Measurements from ENCODE around the gene PGC. TPM values are rescaled to one million over a fixed set of nuclear protein-coding genes. Genes with fewer than 3 reads are reported as not detected.

PGC gene
- total and polyA plus RNA-seq, 2 donors (not counting 3 experiments of a cell fraction or from before 2014, with no cell fraction given): not detected

- no peaks in the 10 kb centered on the region for H3K27me3 ChIP-seq (ENCODE audit: control insufficient read depth in 2 of 2, insufficient read depth in 2 of 2, low read length in 2 of 2)
- ChIA-PET CTCF (interaction anchor here (1.0 to 1.4 kb wide), 2 partner anchors 8 to 14 kb away, joined by 3 read pairs; no protein-coding TSS in a partner anchor), POLR2A (no interaction called here)
- H3K4me2 ChIP-seq (ENCODE audit: insufficient read depth, low read length): no peak overlapping the region
- DNase-seq (ENCODE audit: low read depth, low spot score) (no peak), FAIRE-seq (no peak)
- no peaks in the 10 kb centered on the region for H3K4me1 ChIP-seq (ENCODE audit: control insufficient read depth, extremely low read depth, insufficient read depth, low read length)
- H3K27ac ChIP-seq (ENCODE audit: insufficient read depth, low read depth, low read length): no peak overlapping the region
- no peaks in the 10 kb centered on the region for H4K20me1 ChIP-seq (replicated peaks; ENCODE audit: control insufficient read depth, extremely low read depth, insufficient read depth, low read length)
- intact Hi-C loops (cut with micrococcal nuclease) (no loop called here), dilution Hi-C loops (cut with MboI; ENCODE audit: extremely low pct_ligation_motif_present, low sequenced_read_pairs) (no loop called here)
- H3K9ac ChIP-seq (replicated peaks; ENCODE audit: extremely low read depth, insufficient read depth, low read length): no peak overlapping the region
- H3K79me2 ChIP-seq (ENCODE audit: control insufficient read depth, insufficient read depth, low read length): no peaks in the 10 kb centered on the region
- no peaks in the 10 kb centered on the region for H3K9me1 ChIP-seq (replicated peaks; ENCODE audit: control insufficient read depth, extremely low read depth, insufficient read depth, low read length)
- H3K36me3 ChIP-seq (ENCODE audit: control insufficient read depth in 2 of 2, extremely low read depth in 1 of 2, insufficient read depth in 2 of 2, low read length in 2 of 2): no peaks in the 10 kb centered on the region
- no peak overlapping the region for H2AFZ ChIP-seq (ENCODE audit: low read depth, low read length)
- no peaks in the 10 kb centered on the region for H3K9me3 ChIP-seq (replicated peaks; ENCODE audit: control insufficient read depth, insufficient read depth, low read length)
- no TSS peak for BruUV-seq (replicated peaks)
- TF ChIP-seq, protein P1, sequence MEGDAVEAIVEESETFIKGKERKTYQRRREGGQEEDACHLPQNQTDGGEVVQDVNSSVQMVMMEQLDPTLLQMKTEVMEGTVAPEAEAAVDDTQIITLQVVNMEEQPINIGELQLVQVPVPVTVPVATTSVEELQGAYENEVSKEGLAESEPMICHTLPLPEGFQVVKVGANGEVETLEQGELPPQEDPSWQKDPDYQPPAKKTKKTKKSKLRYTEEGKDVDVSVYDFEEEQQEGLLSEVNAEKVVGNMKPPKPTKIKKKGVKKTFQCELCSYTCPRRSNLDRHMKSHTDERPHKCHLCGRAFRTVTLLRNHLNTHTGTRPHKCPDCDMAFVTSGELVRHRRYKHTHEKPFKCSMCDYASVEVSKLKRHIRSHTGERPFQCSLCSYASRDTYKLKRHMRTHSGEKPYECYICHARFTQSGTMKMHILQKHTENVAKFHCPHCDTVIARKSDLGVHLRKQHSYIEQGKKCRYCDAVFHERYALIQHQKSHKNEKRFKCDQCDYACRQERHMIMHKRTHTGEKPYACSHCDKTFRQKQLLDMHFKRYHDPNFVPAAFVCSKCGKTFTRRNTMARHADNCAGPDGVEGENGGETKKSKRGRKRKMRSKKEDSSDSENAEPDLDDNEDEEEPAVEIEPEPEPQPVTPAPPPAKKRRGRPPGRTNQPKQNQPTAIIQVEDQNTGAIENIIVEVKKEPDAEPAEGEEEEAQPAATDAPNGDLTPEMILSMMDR (IDR thresholded peaks at IDR 0.05; ENCODE audit: extremely low read depth in 1 of 2, insufficient read depth in 1 of 2, low read depth in 1 of 2, low read length in 2 of 2): no peak
- no peak for TF ChIP-seq JUN (IDR thresholded peaks at IDR 0.05; ENCODE audit: borderline replicate concordance, insufficient read depth, insufficient read length, low read depth)
- TF ChIP-seq FOS (IDR thresholded peaks at IDR 0.05; ENCODE audit: borderline replicate concordance, insufficient read depth, low read length): no peak
- no peak for TF ChIP-seq GATA2 (IDR thresholded peaks at IDR 0.05; ENCODE audit: insufficient read depth, insufficient read length, low read depth, low read length)
- TF ChIP-seq POLR2A (IDR thresholded peaks at IDR 0.05; ENCODE audit: low read depth, low read length): no peak
- no peak for TF ChIP-seq MAX (IDR thresholded peaks at IDR 0.05; ENCODE audit: insufficient read depth, insufficient read length)
- no peak for TF ChIP-seq EZH2 (IDR thresholded peaks at IDR 0.05; ENCODE audit: borderline replicate concordance, low read depth, low read length, severe bottlenecking)
- no peak for TF ChIP-seq MYC (IDR thresholded peaks at IDR 0.05; ENCODE audit: low read depth, low read length)
- no peak for TF ChIP-seq POLR2AphosphoS5 (IDR thresholded peaks at IDR 0.05; ENCODE audit: insufficient read depth, low read depth, low read length)
- no peak overlapping the region for H3K4me3 ChIP-seq (replicated peaks in 1 of 3; ENCODE audit: insufficient read depth in 1 of 3, low read depth in 1 of 3, low read length in 3 of 3)
These were observed 24.1 kb downstream of the PGC start for GRCh38 chr6:41722969-41723529.

Measured in endothelial cell of umbilical vein (primary cell).